ENCODE data around the gene PGAP2. TPM values are rescaled to one million over a fixed set of nuclear protein-coding genes. Genes with fewer than 3 reads are reported as not detected.

PGAP2 gene
- total RNA-seq, 1 donor from 2014 or later: 20.3 TPM

DNA sequence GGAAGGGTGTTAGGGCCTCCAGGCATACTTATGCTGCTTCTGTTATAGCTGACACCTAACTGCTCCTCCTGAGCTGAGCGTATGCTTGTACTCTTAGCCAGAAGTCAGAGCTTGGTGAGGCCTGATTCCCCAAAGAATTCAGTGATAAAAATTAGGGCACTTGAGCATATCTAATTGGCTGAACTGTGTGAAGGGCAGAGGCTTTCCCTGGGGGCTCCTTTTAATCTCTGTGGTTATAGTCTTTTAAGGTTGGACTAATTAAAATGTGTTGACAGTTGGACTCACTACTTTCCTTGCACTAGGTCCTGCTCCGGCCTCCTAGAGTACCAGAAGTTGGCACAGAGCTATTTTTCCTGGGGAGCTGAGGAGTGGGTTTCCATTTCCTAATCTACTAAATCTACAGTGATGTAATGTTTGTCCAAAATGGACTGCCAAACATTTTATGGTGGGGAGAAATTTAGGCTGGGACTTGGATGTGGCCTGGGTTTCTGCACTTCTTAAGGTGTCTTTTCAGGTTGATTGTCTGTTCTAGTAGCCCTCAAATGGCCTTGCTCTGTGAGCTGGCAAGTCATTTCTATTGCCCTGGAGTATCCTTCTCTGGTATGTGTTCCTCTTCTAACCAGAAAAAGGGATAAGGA lies 65.5 kb downstream of the PGAP2 start:
- H3K27ac Mint-ChIP-seq (ENCODE audit: unreplicated experiment): no peak overlapping the region
- H3K36me3 Mint-ChIP-seq (ENCODE audit: unreplicated experiment): peaks cover 2% of the 10 kb centered on the region
- TF ChIP-seq, protein P1, sequence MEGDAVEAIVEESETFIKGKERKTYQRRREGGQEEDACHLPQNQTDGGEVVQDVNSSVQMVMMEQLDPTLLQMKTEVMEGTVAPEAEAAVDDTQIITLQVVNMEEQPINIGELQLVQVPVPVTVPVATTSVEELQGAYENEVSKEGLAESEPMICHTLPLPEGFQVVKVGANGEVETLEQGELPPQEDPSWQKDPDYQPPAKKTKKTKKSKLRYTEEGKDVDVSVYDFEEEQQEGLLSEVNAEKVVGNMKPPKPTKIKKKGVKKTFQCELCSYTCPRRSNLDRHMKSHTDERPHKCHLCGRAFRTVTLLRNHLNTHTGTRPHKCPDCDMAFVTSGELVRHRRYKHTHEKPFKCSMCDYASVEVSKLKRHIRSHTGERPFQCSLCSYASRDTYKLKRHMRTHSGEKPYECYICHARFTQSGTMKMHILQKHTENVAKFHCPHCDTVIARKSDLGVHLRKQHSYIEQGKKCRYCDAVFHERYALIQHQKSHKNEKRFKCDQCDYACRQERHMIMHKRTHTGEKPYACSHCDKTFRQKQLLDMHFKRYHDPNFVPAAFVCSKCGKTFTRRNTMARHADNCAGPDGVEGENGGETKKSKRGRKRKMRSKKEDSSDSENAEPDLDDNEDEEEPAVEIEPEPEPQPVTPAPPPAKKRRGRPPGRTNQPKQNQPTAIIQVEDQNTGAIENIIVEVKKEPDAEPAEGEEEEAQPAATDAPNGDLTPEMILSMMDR (IDR thresholded peaks at IDR 0.05): no peak
- no peak overlapping the region for H3K4me3 Mint-ChIP-seq (ENCODE audit: unreplicated experiment)
- H3K4me1 Mint-ChIP-seq (ENCODE audit: unreplicated experiment): no peaks in the 10 kb centered on the region
- no peak for DNase-seq (ENCODE audit: extremely low spot score, unreplicated experiment)
- no peaks in the 10 kb centered on the region for H3K9me3 Mint-ChIP-seq (ENCODE audit: unreplicated experiment)
- H3K27me3 Mint-ChIP-seq (ENCODE audit: unreplicated experiment): no peaks in the 10 kb centered on the region

Other genes starting within 250 kb of the PGAP2 start
- 0.38 and 0.57 TPM in 2 replicates for gene ART5, start 166.6 kb upstream of the PGAP2 start, total RNA-seq
- not detected in 2 replicates for gene ART1, start 163.4 kb upstream of the PGAP2 start, total RNA-seq
- 0.94 and 1.1 TPM in 2 replicates for gene CHRNA10, start 137.2 kb upstream of the PGAP2 start, total RNA-seq
- gene NUP98, start 11.0 kb upstream of the PGAP2 start, total RNA-seq: 68.9 and 71.0 TPM in 2 replicates
- 44.6 and 46.8 TPM in 2 replicates for gene RHOG, start 32.4 kb downstream of the PGAP2 start, total RNA-seq
- 45.2 and 46.9 TPM in 2 replicates for gene STIM1, start 47.1 kb downstream of the PGAP2 start, total RNA-seq